Astrocyte (in vitro differentiated cells and primary cell): Measurements from ENCODE around the gene OGN.

Experiments used
- EZH2 ChIP-seq: IDR thresholded peaks from 2 replicates; pipeline ENCODE4 v1.6.1; 2012; ENCODE audit warnings: mild to moderate bottlenecking, low read length, inconsistent platforms; ENCODE audit not compliant: insufficient read depth
- TF ChIP-seq, protein P1 (sequence below): IDR thresholded peaks from 2 replicates; pipeline ENCODE4 v1.5.1; 2011; ENCODE audit warnings: low read depth, mild to moderate bottlenecking, inconsistent platforms, low read length, moderate library complexity; ENCODE audit not compliant: insufficient read depth

DNA sequence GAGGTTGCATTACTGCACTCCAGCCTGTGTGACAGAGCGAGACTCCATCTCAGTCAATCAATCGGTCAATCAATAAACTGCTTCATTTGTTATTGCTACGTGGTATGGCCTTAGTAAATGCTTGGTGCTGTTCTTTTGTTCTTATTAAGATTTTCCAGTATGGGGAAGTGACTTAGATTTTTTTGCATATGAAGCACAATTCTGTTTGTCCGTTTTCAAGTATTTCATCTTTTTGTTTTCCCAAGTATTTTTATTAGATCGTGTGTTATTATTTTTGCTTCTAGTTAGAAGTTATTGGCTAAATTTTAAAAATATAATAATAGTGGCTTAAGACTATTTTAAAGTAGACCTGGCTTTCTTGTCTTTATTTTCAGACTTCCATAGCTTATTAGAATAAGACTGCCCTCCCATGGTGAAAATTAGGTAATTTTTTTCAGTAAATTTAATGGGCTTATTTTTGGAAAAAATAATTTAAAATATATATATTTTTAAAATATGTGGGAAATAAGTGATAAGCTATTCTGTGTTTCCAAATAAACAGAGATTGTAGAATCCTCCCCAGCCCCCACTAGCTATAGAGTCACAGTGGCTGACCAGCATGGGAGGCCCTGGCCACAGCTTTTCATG is 34.6 kb upstream of the OGN start:
- no peak for TF ChIP-seq EZH2
- TF ChIP-seq, protein P1, sequence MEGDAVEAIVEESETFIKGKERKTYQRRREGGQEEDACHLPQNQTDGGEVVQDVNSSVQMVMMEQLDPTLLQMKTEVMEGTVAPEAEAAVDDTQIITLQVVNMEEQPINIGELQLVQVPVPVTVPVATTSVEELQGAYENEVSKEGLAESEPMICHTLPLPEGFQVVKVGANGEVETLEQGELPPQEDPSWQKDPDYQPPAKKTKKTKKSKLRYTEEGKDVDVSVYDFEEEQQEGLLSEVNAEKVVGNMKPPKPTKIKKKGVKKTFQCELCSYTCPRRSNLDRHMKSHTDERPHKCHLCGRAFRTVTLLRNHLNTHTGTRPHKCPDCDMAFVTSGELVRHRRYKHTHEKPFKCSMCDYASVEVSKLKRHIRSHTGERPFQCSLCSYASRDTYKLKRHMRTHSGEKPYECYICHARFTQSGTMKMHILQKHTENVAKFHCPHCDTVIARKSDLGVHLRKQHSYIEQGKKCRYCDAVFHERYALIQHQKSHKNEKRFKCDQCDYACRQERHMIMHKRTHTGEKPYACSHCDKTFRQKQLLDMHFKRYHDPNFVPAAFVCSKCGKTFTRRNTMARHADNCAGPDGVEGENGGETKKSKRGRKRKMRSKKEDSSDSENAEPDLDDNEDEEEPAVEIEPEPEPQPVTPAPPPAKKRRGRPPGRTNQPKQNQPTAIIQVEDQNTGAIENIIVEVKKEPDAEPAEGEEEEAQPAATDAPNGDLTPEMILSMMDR, result peak; percentile 3
